Neural progenitor cell (in vitro differentiated cells): ENCODE results near the gene BUB1B. TPM values are rescaled to one million over a fixed set of nuclear protein-coding genes. Genes with fewer than 3 reads are reported as not detected.

Source experiments
- DNase-seq: peaks from one replicate; pipeline ENCODE4 v3.0.0-alpha.2; 2016; ENCODE audit warnings: low spot score
- H2AFZ ChIP-seq: fragments of 200-600 bp; sonication (generic); replicated peaks from 2 replicates; pipeline ENCODE4 v1.6.1; 2016; ENCODE audit warnings: antibody characterized with exemption
- H3F3A ChIP-seq: fragments of 200-600 bp; sonication (generic); 2 replicates; pipeline ENCODE4 v1.6.1; 2016; ENCODE audit warnings: antibody characterized with exemption, low read depth
- H3K27ac ChIP-seq: fragments of 200-600 bp; sonication (generic); 2 replicates; pipeline ENCODE4 v1.5.1; 2016; ENCODE audit warnings: mild to moderate bottlenecking
- H3K27me3 ChIP-seq: fragments of 200-600 bp; sonication (generic); 2 replicates; pipeline ENCODE4 v1.6.1; 2016; ENCODE audit warnings: mild to moderate bottlenecking, moderate library complexity
- H3K36me3 ChIP-seq: fragments of 200-600 bp; sonication (generic); 2 replicates; pipeline ENCODE4 v1.5.1; 2016
- H3K4me1 ChIP-seq: fragments of 200-600 bp; sonication (generic); 2 replicates; pipeline ENCODE4 v1.6.1; 2016; ENCODE audit warnings: mixed run types
- H3K4me2 ChIP-seq: fragments of 200-600 bp; sonication (generic); 2 replicates; pipeline ENCODE4 v1.6.1; 2016
- H3K4me3 ChIP-seq: fragments of 200-600 bp; sonication (generic); 2 replicates; pipeline ENCODE4 v1.5.1; 2016
- H3K79me2 ChIP-seq: fragments of 200-600 bp; sonication (generic); 2 replicates; pipeline ENCODE4 v1.6.1; 2016; ENCODE audit warnings: low read depth
- H3K9ac ChIP-seq: fragments of 200-600 bp; sonication (generic); 2 replicates; pipeline ENCODE4 v1.6.1; 2016
- H3K9me3 ChIP-seq: fragments of 200-600 bp; sonication (generic); 2 replicates; pipeline ENCODE4 v1.5.1; 2016; ENCODE audit warnings: low read depth
- H4K20me1 ChIP-seq: fragments of 200-600 bp; sonication (generic); 2 replicates; pipeline ENCODE4 v1.6.1; 2016; ENCODE audit warnings: low read depth
- H3K27ac Mint-ChIP-seq: 3 replicates; pipeline ENCODE4 v1.8.0; 2021; ENCODE audit warnings: mixed read lengths
- H3K27me3 Mint-ChIP-seq: 2 replicates; pipeline ENCODE4 v1.8.0; 2022; ENCODE audit warnings: low read depth, mild to moderate bottlenecking, inconsistent platforms, moderate library complexity, mixed read lengths; ENCODE audit not compliant: insufficient read depth
- H3K36me3 Mint-ChIP-seq: 3 replicates; pipeline ENCODE4 v1.8.0; 2021; ENCODE audit warnings: mixed read lengths
- H3K4me1 Mint-ChIP-seq: 3 replicates; pipeline ENCODE4 v1.8.0; 2021; ENCODE audit warnings: mixed read lengths
- H3K4me3 Mint-ChIP-seq: 3 replicates; pipeline ENCODE4 v1.8.0; 2021; ENCODE audit warnings: mild to moderate bottlenecking, moderate library complexity, mixed read lengths
- H3K9me3 Mint-ChIP-seq: 3 replicates; pipeline ENCODE4 v1.8.0; 2020; ENCODE audit warnings: mixed read lengths
- EZH2 ChIP-seq: fragments of 200-600 bp; sonication (generic); IDR thresholded peaks from 2 replicates; pipeline ENCODE4 v1.6.1; 2017; ENCODE audit warnings: antibody characterized with exemption, mild to moderate bottlenecking, moderate library complexity
- EZH2phosphoT487 ChIP-seq: fragments of 200-600 bp; sonication (generic); IDR thresholded peaks from 2 replicates; pipeline ENCODE4 v1.6.1; 2017; ENCODE audit warnings: antibody characterized with exemption
- total RNA-seq: library from RNA; depleted of rRNA; stranded (reverse); fragments of >200 nt; gene quantifications from 2 replicates; pipeline ENCODE4 v1.2.3, GENCODE V29; 2015; ENCODE audit warnings: low replicate concordance
- TF ChIP-seq, protein P1 (sequence below): fragments of 200-600 bp; sonication (generic); IDR thresholded peaks from 2 replicates; pipeline ENCODE4 v1.5.1; 2017; ENCODE audit warnings: antibody characterized with exemption, mild to moderate bottlenecking

Gene BUB1B
- total RNA-seq, 1 donor from 2014 or later = 167 TPM

DNA sequence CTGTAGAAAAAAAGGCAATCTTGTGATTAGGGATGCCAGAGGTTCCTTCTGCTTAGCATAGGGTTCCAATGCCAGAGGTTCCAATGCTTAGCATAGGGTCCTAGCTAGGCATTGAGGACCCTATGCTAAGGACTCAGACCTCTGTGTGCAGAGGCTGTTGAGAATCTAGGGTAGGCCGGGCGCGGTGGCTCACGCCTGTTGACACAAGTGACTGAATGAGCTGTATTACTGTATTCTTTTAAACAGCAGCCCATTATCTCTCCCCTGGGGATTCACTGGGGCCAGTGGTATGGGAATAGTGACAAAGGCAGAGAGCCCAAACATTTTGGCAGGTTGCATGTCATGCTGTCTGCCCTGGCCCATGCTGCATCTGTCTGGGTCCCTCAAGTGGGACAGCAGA is 94.2 kb downstream of the BUB1B start:
- H3K4me1 ChIP-seq = peaks cover 8% of the 10 kb centered on the region
- H2AFZ ChIP-seq = no peak overlapping the region
- H3K27ac ChIP-seq = no peak overlapping the region
- peaks cover 12% of the 10 kb centered on the region for H3F3A ChIP-seq
- DNase-seq = no peak
- Mint-ChIP-seq H3K4me1 (peaks cover 44% of the 10 kb centered on the region), H3K9me3 (peaks cover 4% of the 10 kb centered on the region), H3K36me3 (peaks cover 4% of the 10 kb centered on the region), H3K27me3 (peaks cover 49% of the 10 kb centered on the region), H3K4me3 (no peak overlapping the region), H3K27ac (no peak overlapping the region)
- peaks cover 55% of the 10 kb centered on the region for H3K27me3 ChIP-seq
- H3K79me2 ChIP-seq = no peaks in the 10 kb centered on the region
- H3K4me2 ChIP-seq = no peak overlapping the region
- H3K9me3 ChIP-seq = no peaks in the 10 kb centered on the region
- H4K20me1 ChIP-seq = no peaks in the 10 kb centered on the region
- no peaks in the 10 kb centered on the region for H3K36me3 ChIP-seq
- no peak overlapping the region for H3K9ac ChIP-seq
- TF ChIP-seq, protein P1, sequence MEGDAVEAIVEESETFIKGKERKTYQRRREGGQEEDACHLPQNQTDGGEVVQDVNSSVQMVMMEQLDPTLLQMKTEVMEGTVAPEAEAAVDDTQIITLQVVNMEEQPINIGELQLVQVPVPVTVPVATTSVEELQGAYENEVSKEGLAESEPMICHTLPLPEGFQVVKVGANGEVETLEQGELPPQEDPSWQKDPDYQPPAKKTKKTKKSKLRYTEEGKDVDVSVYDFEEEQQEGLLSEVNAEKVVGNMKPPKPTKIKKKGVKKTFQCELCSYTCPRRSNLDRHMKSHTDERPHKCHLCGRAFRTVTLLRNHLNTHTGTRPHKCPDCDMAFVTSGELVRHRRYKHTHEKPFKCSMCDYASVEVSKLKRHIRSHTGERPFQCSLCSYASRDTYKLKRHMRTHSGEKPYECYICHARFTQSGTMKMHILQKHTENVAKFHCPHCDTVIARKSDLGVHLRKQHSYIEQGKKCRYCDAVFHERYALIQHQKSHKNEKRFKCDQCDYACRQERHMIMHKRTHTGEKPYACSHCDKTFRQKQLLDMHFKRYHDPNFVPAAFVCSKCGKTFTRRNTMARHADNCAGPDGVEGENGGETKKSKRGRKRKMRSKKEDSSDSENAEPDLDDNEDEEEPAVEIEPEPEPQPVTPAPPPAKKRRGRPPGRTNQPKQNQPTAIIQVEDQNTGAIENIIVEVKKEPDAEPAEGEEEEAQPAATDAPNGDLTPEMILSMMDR = no peak
- TF ChIP-seq EZH2phosphoT487 = no peak
- TF ChIP-seq EZH2 = no peak
- H3K4me3 ChIP-seq = no peak overlapping the region

DNA sequence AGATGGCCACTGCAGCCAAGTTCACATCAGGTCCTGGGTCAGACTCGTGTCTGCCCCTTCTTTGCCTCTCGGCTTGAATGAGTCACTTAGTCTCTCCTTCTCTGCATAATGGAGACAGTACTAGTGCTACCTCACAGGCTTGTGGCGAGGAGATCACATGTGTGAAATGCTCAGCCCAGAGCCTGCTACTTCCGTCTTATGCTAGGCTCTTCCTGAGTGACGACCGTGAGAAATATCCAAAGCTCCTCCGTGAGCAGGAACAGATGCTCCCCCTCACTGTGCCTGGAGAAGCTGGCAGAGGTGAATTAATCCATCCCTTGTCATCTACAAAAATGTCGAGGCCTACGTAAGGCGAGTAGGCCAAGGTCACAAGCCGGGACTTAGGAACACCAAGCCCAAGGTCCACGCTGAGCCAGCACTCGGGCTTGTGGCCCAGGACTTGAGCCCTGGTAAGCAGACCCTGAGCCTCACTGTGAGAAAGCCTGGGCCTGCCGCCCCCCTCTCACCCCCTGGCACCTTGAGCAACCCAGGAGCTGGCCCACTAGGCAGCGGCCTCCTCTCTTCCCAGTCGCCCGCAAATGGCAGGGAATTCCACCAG is 95.9 kb downstream of the BUB1B start:
- H3K9ac ChIP-seq = no peak overlapping the region
- no peak overlapping the region for H3K27ac ChIP-seq
- no peak for DNase-seq
- peaks cover 8% of the 10 kb centered on the region for H3F3A ChIP-seq
- H3K9me3 Mint-ChIP-seq = peaks cover 4% of the 10 kb centered on the region
- TF ChIP-seq EZH2 (no peak), EZH2phosphoT487 (no peak)
- TF ChIP-seq, protein P1 = no peak
- no peaks in the 10 kb centered on the region for H3K36me3 ChIP-seq
- H3K4me1 ChIP-seq = peaks cover 8% of the 10 kb centered on the region
- no peak overlapping the region for H3K27ac Mint-ChIP-seq
- H3K79me2 ChIP-seq = no peaks in the 10 kb centered on the region
- H4K20me1 ChIP-seq = no peaks in the 10 kb centered on the region
- no peak overlapping the region for H3K4me3 ChIP-seq
- no peak overlapping the region for H3K4me3 Mint-ChIP-seq
- no peak overlapping the region for H2AFZ ChIP-seq
- peaks cover 34% of the 10 kb centered on the region for H3K4me1 Mint-ChIP-seq
- H3K27me3 ChIP-seq = peaks cover 38% of the 10 kb centered on the region
- no peak overlapping the region for H3K4me2 ChIP-seq
- H3K9me3 ChIP-seq = no peaks in the 10 kb centered on the region
- H3K27me3 Mint-ChIP-seq = peaks cover 39% of the 10 kb centered on the region
- peaks cover 4% of the 10 kb centered on the region for H3K36me3 Mint-ChIP-seq

DNA sequence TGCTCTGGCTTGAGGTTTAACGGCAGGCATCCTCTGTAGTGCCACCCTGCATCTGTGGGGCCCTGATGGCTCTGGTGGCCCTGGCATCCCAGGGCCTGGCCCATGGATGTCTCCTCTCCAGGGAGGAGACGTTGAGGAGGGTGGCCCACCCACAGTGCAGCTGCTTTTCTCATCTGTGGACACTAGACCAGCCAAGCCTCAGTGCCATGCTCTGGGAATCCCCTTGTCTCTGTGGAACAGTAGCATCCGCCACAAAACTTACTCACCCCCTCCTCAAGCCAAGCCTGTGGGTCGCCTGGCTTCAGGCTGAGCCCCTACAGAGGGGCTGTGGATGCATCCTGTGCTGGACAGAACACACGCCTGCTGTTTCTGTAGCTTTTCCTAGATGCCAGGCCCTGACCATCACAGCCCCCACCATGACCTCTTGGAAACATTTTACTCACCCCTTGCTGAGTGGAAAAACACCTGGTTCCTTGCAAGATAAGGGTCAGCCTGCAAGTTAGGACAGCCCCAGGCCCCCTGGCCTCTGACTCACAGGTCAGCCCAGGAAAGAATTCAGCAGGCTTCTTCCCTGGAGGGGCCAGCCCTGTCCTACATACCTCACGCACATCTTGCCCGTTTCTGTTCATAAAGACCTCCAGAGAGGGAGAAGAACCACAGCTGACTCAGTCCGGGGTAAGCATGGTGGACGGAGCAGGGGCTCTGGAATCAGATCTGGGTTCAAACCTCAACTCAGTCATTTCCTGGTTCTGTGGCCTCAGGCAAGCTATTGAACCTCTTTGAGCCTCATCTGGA is 97.0 kb downstream of the BUB1B start:
- Mint-ChIP-seq H3K36me3 (peaks cover 4% of the 10 kb centered on the region), H3K27me3 (peaks cover 36% of the 10 kb centered on the region), H3K4me3 (no peak overlapping the region), H3K4me1 (peaks cover 34% of the 10 kb centered on the region), H3K9me3 (peaks cover 4% of the 10 kb centered on the region), H3K27ac (no peak overlapping the region)
- Histone ChIP-seq H3K4me1 (no peaks in the 10 kb centered on the region), H3K79me2 (no peaks in the 10 kb centered on the region), H3K27ac (no peak overlapping the region), H3K4me2 (no peak overlapping the region), H3K9ac (no peak overlapping the region), H4K20me1 (no peaks in the 10 kb centered on the region), H3F3A (peaks cover 4% of the 10 kb centered on the region), H2AFZ (no peak overlapping the region), H3K36me3 (no peaks in the 10 kb centered on the region), H3K27me3 (peaks cover 27% of the 10 kb centered on the region), H3K4me3 (no peak overlapping the region), H3K9me3 (no peaks in the 10 kb centered on the region)
- no peak for DNase-seq
- TF ChIP-seq EZH2 (no peak), EZH2phosphoT487 (no peak)
- TF ChIP-seq, protein P1 = no peak
